Keratinocyte (primary cell): Measurements from ENCODE around the gene KLHL29.

Experiments
- CTCF ChIP-seq, 3 experiments: IDR thresholded peaks in 1 of 3; conservative IDR thresholded peaks in 1 of 3; optimal IDR thresholded peaks in 1 of 3; 2 replicates in 2 of 3; 3 replicates in 1 of 3; pipeline versions ENCODE3 to v1.5.1; 2011; ENCODE audit warnings: low read length in 3 of 3, mild to moderate bottlenecking in 3 of 3, moderate library complexity in 2 of 3, control low read depth in 1 of 3, inconsistent platforms in 1 of 3; ENCODE audit not compliant: insufficient read depth in 2 of 3; ENCODE audit errors: extremely low read depth in 1 of 3
- EZH2 ChIP-seq: IDR thresholded peaks from one replicate; pipeline ENCODE4 v1.6.1; 2012; ENCODE audit warnings: inconsistent platforms, mild to moderate bottlenecking, low read length, moderate library complexity

GRCh38 chr2:23583467-23583866 lies 198.5 kb downstream of the KLHL29 start:
- no peak for TF ChIP-seq EZH2
- TF ChIP-seq CTCF (optimal IDR thresholded peaks at IDR 0.05 in 1 of 3, IDR thresholded peaks at IDR 0.05 in 1 of 3, conservative IDR thresholded peaks at IDR 0.05 in 1 of 3; ENCODE audit: extremely low read depth in 1 of 3, insufficient read depth in 2 of 3, low read length in 3 of 3), result no peak
